H1 (cell line): ENCODE results near the gene ETS1. TPM values are rescaled to one million over a fixed set of nuclear protein-coding genes. Genes with fewer than 3 reads are reported as not detected.

Source experiments
- CTCF ChIA-PET: fragments of 300-600 bp; sonication (Branson Sonifier 250); formaldehyde crosslinking; loops from one replicate; lab custom pipeline; 2021; ENCODE audit not compliant: partially characterized antibody; lab: Charles Lee
- POLR2A ChIA-PET: fragments of 300-600 bp; sonication (Branson Sonifier 250); formaldehyde crosslinking; loops from one replicate; lab custom pipeline; 2021; ENCODE audit warnings: inconsistent platforms; ENCODE audit not compliant: partially characterized antibody; lab: Charles Lee
- DNase-seq, 2 experiments: peaks; one replicate each; pipeline versions ENCODE4 v3.0.0 to v3.0.0-alpha.2; 2010 to 2022; ENCODE audit warnings: low spot score in 2 of 2, low read depth in 1 of 2, mixed read lengths in 1 of 2
- FAIRE-seq: peaks from 2 replicates; lab custom pipeline; 2011; peaks lifted over from hg19 to GRCh38; lab: Jason Lieb, UNC
- H2AFZ ChIP-seq: 2 replicates; pipeline ENCODE4 v1.8.1; 2012; ENCODE audit warnings: low read length, inconsistent platforms
- H2AK5ac ChIP-seq: 2 replicates; pipeline ENCODE4 v1.6.1; 2013; ENCODE audit warnings: low read depth, low read length
- H2BK120ac ChIP-seq: replicated peaks from 2 replicates; pipeline ENCODE3; 2013; ENCODE audit warnings: low read depth, low read length, inconsistent platforms
- H2BK12ac ChIP-seq: 2 replicates; pipeline ENCODE4 v1.6.1; 2013; ENCODE audit warnings: low read depth, low read length
- H2BK15ac ChIP-seq: 2 replicates; pipeline ENCODE4 v1.6.1; 2013; ENCODE audit warnings: low read length
- H2BK20ac ChIP-seq: 2 replicates; pipeline ENCODE4 v1.6.1; 2013; ENCODE audit warnings: low read length
- H2BK5ac ChIP-seq: 2 replicates; pipeline ENCODE4 v1.6.1; 2013; ENCODE audit warnings: low read depth, low read length
- H3K14ac ChIP-seq: 2 replicates; pipeline ENCODE4 v1.6.1; 2013; ENCODE audit warnings: inconsistent platforms; ENCODE audit not compliant: insufficient read length
- H3K18ac ChIP-seq: 2 replicates; pipeline ENCODE4 v1.6.1; 2013; ENCODE audit warnings: low read length; ENCODE audit errors: extremely low read depth
- H3K23ac ChIP-seq: 2 replicates; pipeline ENCODE4 v1.6.1; 2013; ENCODE audit warnings: inconsistent platforms; ENCODE audit not compliant: insufficient read length
- H3K23me2 ChIP-seq: 2 replicates; pipeline ENCODE4 v1.6.1; 2013; ENCODE audit warnings: low read depth, low read length
- H3K27ac ChIP-seq: 2 replicates; pipeline ENCODE4 v1.6.1; 2011; ENCODE audit warnings: low read depth, low read length, inconsistent platforms
- H3K27me3 ChIP-seq, 4 experiments: replicated peaks in 1 of 4; 1 replicate in 1 of 4; 2 replicates in 3 of 4; pipeline versions ENCODE4 v1.6.1 to v1.8.1; 2011 to 2013; ENCODE audit warnings: low read length in 3 of 4, mild to moderate bottlenecking in 3 of 4, inconsistent platforms in 2 of 4, mixed read lengths in 2 of 4, moderate library complexity in 1 of 4; ENCODE audit not compliant: control insufficient read depth in 3 of 4, insufficient read depth in 3 of 4; ENCODE audit errors: extremely low read depth in 1 of 4
- H3K36me3 ChIP-seq, 4 experiments: 2 replicates each; pipeline versions ENCODE4 v1.6.1 to v1.8.1; 2011 to 2013; ENCODE audit warnings: mild to moderate bottlenecking in 4 of 4, low read length in 3 of 4, moderate library complexity in 2 of 4, control low read depth in 1 of 4, inconsistent platforms in 1 of 4; ENCODE audit not compliant: insufficient read depth in 4 of 4, control insufficient read depth in 2 of 4
- H3K4ac ChIP-seq: replicated peaks from 2 replicates; pipeline ENCODE3; 2013; ENCODE audit warnings: low read length, low read depth, mixed read lengths, inconsistent platforms; ENCODE audit not compliant: insufficient read length
- H3K4me1 ChIP-seq, 4 experiments: replicated peaks in 1 of 4; 1 replicate in 1 of 4; 2 replicates in 3 of 4; pipeline versions ENCODE4 v1.6.1 to v1.8.1; 2011 to 2013; ENCODE audit warnings: low read length in 3 of 4, inconsistent platforms in 2 of 4, mixed read lengths in 1 of 4; ENCODE audit not compliant: insufficient read depth in 4 of 4, control insufficient read depth in 3 of 4
- H3K4me2 ChIP-seq, 2 experiments: 2 replicates each; pipeline versions ENCODE4 v1.6.1 to v1.8.1; 2011 to 2013; ENCODE audit warnings: low read depth in 2 of 2, low read length in 2 of 2, control low read depth in 1 of 2, inconsistent platforms in 1 of 2, mild to moderate bottlenecking in 1 of 2; ENCODE audit not compliant: insufficient read depth in 1 of 2
- H3K4me3 ChIP-seq, 4 experiments: fragments of 200-600, 300-600 bp in 1 of 4; sonication (generic), shearing (Covaris generic), sonication (Bioruptor Twin) in 1 of 4; 2 replicates each; pipeline versions ENCODE4 v1.5.1 to v1.8.1; 2011 to 2016; ENCODE audit warnings: low read length in 4 of 4, low read depth in 3 of 4, control low read depth in 2 of 4, inconsistent platforms in 2 of 4, mild to moderate bottlenecking in 2 of 4, mixed read lengths in 1 of 4, moderate library complexity in 1 of 4; ENCODE audit not compliant: insufficient read depth in 2 of 4; ENCODE audit errors: extremely low read depth in 1 of 4
- H3K56ac ChIP-seq: replicated peaks from 2 replicates; pipeline ENCODE3; 2013; ENCODE audit warnings: low read depth, mild to moderate bottlenecking, mixed read lengths, low read length, inconsistent platforms; ENCODE audit not compliant: insufficient read length
- H3K79me1 ChIP-seq: 2 replicates; pipeline ENCODE4 v1.6.1; 2013; ENCODE audit warnings: low read depth, low read length, control low read depth
- H3K79me2 ChIP-seq, 2 experiments: 2 replicates each; pipeline versions ENCODE4 v1.6.1 to v1.8.1; 2012 to 2013; ENCODE audit warnings: low read length in 2 of 2, mild to moderate bottlenecking in 2 of 2, inconsistent platforms in 1 of 2; ENCODE audit not compliant: insufficient read depth in 2 of 2, control insufficient read depth in 1 of 2
- H3K9ac ChIP-seq, 4 experiments: replicated peaks in 1 of 4; 1 replicate in 1 of 4; 2 replicates in 3 of 4; pipeline versions ENCODE4 v1.6.1 to v1.8.1; 2011 to 2013; ENCODE audit warnings: low read depth in 3 of 4, low read length in 3 of 4, control low read depth in 2 of 4, mild to moderate bottlenecking in 2 of 4, moderate library complexity in 2 of 4, inconsistent platforms in 1 of 4; ENCODE audit errors: extremely low read depth in 1 of 4
- H3K9me3 ChIP-seq, 2 experiments: 2 replicates each; pipeline versions ENCODE4 v1.6.1 to v1.8.1; 2012 to 2013; ENCODE audit warnings: mild to moderate bottlenecking in 2 of 2, moderate library complexity in 2 of 2, control low read depth in 1 of 2, inconsistent platforms in 1 of 2, low read depth in 1 of 2, low read length in 1 of 2, mixed read lengths in 1 of 2; ENCODE audit not compliant: insufficient read depth in 2 of 2
- H4K20me1 ChIP-seq, 2 experiments: replicated peaks in 1 of 2; 2 replicates each; pipeline versions ENCODE3 to v1.8.1; 2011 to 2013; ENCODE audit warnings: inconsistent platforms in 2 of 2, low read length in 2 of 2, mild to moderate bottlenecking in 1 of 2; ENCODE audit not compliant: insufficient read depth in 2 of 2, control insufficient read depth in 1 of 2
- H4K5ac ChIP-seq: 2 replicates; pipeline ENCODE4 v1.6.1; 2013; ENCODE audit warnings: low read length, low read depth, mixed read lengths, inconsistent platforms; ENCODE audit not compliant: insufficient read length
- H4K8ac ChIP-seq: 2 replicates; pipeline ENCODE4 v1.8.0; 2013; ENCODE audit warnings: mild to moderate bottlenecking, moderate library complexity, low read length, inconsistent platforms; ENCODE audit not compliant: insufficient read depth; ENCODE audit errors: extremely low read depth
- H4K91ac ChIP-seq: replicated peaks from 2 replicates; pipeline ENCODE3; 2013; ENCODE audit warnings: low read length, mixed read lengths, inconsistent platforms; ENCODE audit not compliant: insufficient read length
- CREB1 ChIP-seq: IDR thresholded peaks from 2 replicates; pipeline ENCODE4 v1.6.1; 2012; ENCODE audit warnings: inconsistent platforms
- HDAC2 ChIP-seq, 2 experiments: fragments of 300-600 bp in 1 of 2; sonication (generic) in 1 of 2; IDR thresholded peaks; 2 replicates each; pipeline ENCODE4 v1.6.1; 2011 to 2012; ENCODE audit warnings: low read depth in 2 of 2, low read length in 2 of 2, mild to moderate bottlenecking in 2 of 2, moderate library complexity in 2 of 2, borderline replicate concordance in 1 of 2, inconsistent platforms in 1 of 2
- KDM4A ChIP-seq: IDR thresholded peaks from one replicate; pipeline ENCODE4 v1.7.1; 2012; ENCODE audit warnings: low read depth, mild to moderate bottlenecking, moderate library complexity, low read length, inconsistent platforms; ENCODE audit not compliant: severe bottlenecking
- MAX ChIP-seq: IDR thresholded peaks from 2 replicates; pipeline ENCODE4 v1.6.1; 2012; ENCODE audit warnings: inconsistent platforms
- WGBS, 2 experiments: shearing (Covaris generic) in 1 of 2; methylation state at CpG; one replicate each; pipeline versions ENCODE4 v1.1.6 to v1.1.7; 2013 to 2015; ENCODE audit warnings: low lambda C conversion rate in 2 of 2, mixed read lengths in 2 of 2, inconsistent platforms in 1 of 2, low coverage in 1 of 2, missing lambda C conversion rate in 1 of 2; ENCODE audit not compliant: insufficient replicate concordance in 2 of 2, insufficient coverage in 1 of 2, insufficient read length in 1 of 2; ENCODE audit errors: extremely low coverage in 1 of 2, missing lambda C conversion rate in 1 of 2; 5-methylcytosine and 5-hydroxymethylcytosine counted together
- polyA plus RNA-seq, 7 experiments: library from polyadenylated mRNA; depleted of rRNA in 3 of 7; stranded (reverse) in 5 of 7; unstranded in 2 of 7; fragments of >200 nt in 5 of 7; fragments of 200-250 nt in 2 of 7; gene quantifications; 1 replicate in 5 of 7; 2 replicates in 1 of 7; 4 replicates in 1 of 7; pipeline versions ENCODE4 v1.2.1 to v1.2.3, GENCODE V29; 2011 to 2013; ENCODE audit warnings: missing spikeins in 2 of 7, mixed read lengths in 2 of 7
- total RNA-seq: library from RNA; stranded (reverse); fragmentation: NEBNext Ultra II Directional; extraction: Animal tissue kit (Norgen Biotek cat#: 25700); gene quantifications from 2 replicates; pipeline ENCODE4 v1.2.1, GENCODE V29; 2021

Gene ETS1
- total and polyA plus RNA-seq, 2 of the 8 experiments (the other 6 are each of a cell fraction or from before 2014, with no cell fraction given), result 10.0 to 35.3 TPM

GRCh38 chr11:128540469-128540868 lies 46.9 kb downstream of the ETS1 start:
- peaks cover 0 to 9% (median 0%) of the 10 kb centered on the region in 4 experiments; a peak in 4 of 7 replicates for H3K4me1 ChIP-seq
- no peak overlapping the region for H3K18ac ChIP-seq
- no peak overlapping the region for H3K4ac ChIP-seq
- no peak overlapping the region for H4K91ac ChIP-seq
- H3K36me3 ChIP-seq, result no peaks in the 10 kb centered on the region
- H3K27me3 ChIP-seq, result peaks cover 0 to 10% (median 2%) of the 10 kb centered on the region in 4 experiments; a peak in 4 of 7 replicates
- H3K4me2 ChIP-seq, result no peak overlapping the region
- H2BK5ac ChIP-seq, result no peak overlapping the region
- H3K9me3 ChIP-seq, result no peaks in the 10 kb centered on the region
- H3K79me1 ChIP-seq, result no peaks in the 10 kb centered on the region; the same call in 1 of the 2 replicates
- H2BK15ac ChIP-seq, result no peak overlapping the region
- CTCF ChIA-PET, result interaction anchor here (0.8 to 1.4 kb wide), 6 partner anchors 10 to 91 kb away, joined by 3 to 7 read pairs (median 4); no protein-coding TSS in a partner anchor
- no peak overlapping the region for H2BK12ac ChIP-seq
- no peak overlapping the region for H3K4me3 ChIP-seq
- H4K8ac ChIP-seq, result no peak overlapping the region
- no peaks in the 10 kb centered on the region for H3K79me2 ChIP-seq
- H2BK120ac ChIP-seq, result no peak overlapping the region
- H3K9ac ChIP-seq, result no peak overlapping the region
- no peaks in the 10 kb centered on the region for H3K23me2 ChIP-seq
- H2AK5ac ChIP-seq, result no peak overlapping the region
- no peak overlapping the region for H3K27ac ChIP-seq
- WGBS, 2 experiments, result 95% methylated on average over 6 of the region's 6 CpGs; no CpG with 5 or more reads in 1 of the 2 experiments
- DNase-seq (no peak), FAIRE-seq (no peak)
- no peak overlapping the region for H3K56ac ChIP-seq
- H2AFZ ChIP-seq, result no peak overlapping the region
- no peak overlapping the region for H4K5ac ChIP-seq
- no peak overlapping the region for H3K14ac ChIP-seq
- no peak overlapping the region for H2BK20ac ChIP-seq
- H4K20me1 ChIP-seq, result peaks cover 0 to 4% of the 10 kb centered on the region in 2 experiments
- POLR2A ChIA-PET, result no interaction called here
- H3K23ac ChIP-seq, result no peak overlapping the region
- no peak for TF ChIP-seq CREB1
- no peak for TF ChIP-seq KDM4A
- no peak for TF ChIP-seq MAX
- TF ChIP-seq HDAC2 (IDR thresholded peaks at IDR 0.05; ENCODE audit: borderline replicate concordance in 1 of 2, low read depth in 2 of 2, low read length in 2 of 2), result no peak
